H1 (cell line): ENCODE results near the gene CNDP2.

Source experiments
- EP300 ChIP-seq, 2 experiments: IDR thresholded peaks; 1 replicate in 1 of 2; 2 replicates in 1 of 2; pipeline ENCODE4 v1.6.1; 2011 to 2012; ENCODE audit warnings: low read depth in 2 of 2, low read length in 2 of 2, mild to moderate bottlenecking in 2 of 2, borderline replicate concordance in 1 of 2, inconsistent platforms in 1 of 2, moderate library complexity in 1 of 2
- FOSL1 ChIP-seq: IDR thresholded peaks from 2 replicates; pipeline ENCODE4 v1.6.1; 2011; ENCODE audit warnings: mild to moderate bottlenecking, low read depth, low read length, moderate library complexity; ENCODE audit not compliant: insufficient read depth
- KDM5A ChIP-seq: fragments of 200-600 bp; IDR thresholded peaks from 2 replicates; pipeline ENCODE4 v1.7.1; 2012; ENCODE audit warnings: mild to moderate bottlenecking, low read length, inconsistent platforms, mixed read lengths
- POLR2A ChIP-seq, 2 experiments: IDR thresholded peaks; 1 replicate in 1 of 2; 2 replicates in 1 of 2; pipeline ENCODE4 v1.6.1; 2011; ENCODE audit warnings: low read depth in 2 of 2, low read length in 2 of 2, mild to moderate bottlenecking in 2 of 2; ENCODE audit errors: control extremely low read depth in 1 of 2
- POLR2AphosphoS5 ChIP-seq: IDR thresholded peaks from 2 replicates; pipeline ENCODE4 v1.6.1; 2011; ENCODE audit warnings: low read depth, low read length
- RXRA ChIP-seq: IDR thresholded peaks from 2 replicates; pipeline ENCODE4 v1.6.1; 2011; ENCODE audit warnings: low read depth, mild to moderate bottlenecking, low read length, moderate library complexity; ENCODE audit not compliant: insufficient read depth
- SP1 ChIP-seq: IDR thresholded peaks from 2 replicates; pipeline ENCODE4 v1.6.1; 2011; ENCODE audit warnings: low read depth, low read length
- TF ChIP-seq, protein P1 (sequence below), 3 experiments: IDR thresholded peaks; 1 replicate in 2 of 3; 2 replicates in 1 of 3; pipeline versions ENCODE4 v1.5.1 to v1.6.1; 2011; ENCODE audit warnings: low read length in 3 of 3, mild to moderate bottlenecking in 3 of 3, inconsistent platforms in 2 of 3, low read depth in 1 of 3, moderate library complexity in 1 of 3; ENCODE audit not compliant: insufficient read depth in 1 of 3; ENCODE audit errors: control extremely low read depth in 1 of 3

DNA sequence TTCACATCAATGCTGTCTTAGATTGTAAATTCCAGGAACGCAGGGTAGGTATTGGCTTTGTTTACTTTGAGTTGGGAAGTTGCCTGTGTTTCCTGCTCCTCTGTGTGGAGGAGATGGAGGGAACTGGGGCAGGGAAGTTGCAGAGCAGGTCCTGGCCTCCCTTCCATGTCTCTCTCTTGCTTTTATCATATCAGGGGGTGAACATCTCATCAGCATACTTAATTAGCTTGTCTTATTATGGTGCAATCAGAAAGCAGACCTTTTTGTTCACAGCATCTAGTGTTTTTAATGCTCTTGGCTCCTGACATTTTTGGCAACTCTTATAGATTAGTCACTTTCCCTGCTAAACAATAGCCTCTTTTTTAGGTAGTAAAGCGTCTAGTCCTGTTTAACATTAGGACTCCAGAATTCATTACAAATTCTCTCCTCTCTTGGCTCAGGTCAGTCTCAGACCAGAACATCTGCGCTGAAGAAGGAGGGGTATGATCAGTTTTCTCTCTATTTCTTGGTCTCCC lies 27.6 kb upstream of the CNDP2 start:
- TF ChIP-seq, protein P1, sequence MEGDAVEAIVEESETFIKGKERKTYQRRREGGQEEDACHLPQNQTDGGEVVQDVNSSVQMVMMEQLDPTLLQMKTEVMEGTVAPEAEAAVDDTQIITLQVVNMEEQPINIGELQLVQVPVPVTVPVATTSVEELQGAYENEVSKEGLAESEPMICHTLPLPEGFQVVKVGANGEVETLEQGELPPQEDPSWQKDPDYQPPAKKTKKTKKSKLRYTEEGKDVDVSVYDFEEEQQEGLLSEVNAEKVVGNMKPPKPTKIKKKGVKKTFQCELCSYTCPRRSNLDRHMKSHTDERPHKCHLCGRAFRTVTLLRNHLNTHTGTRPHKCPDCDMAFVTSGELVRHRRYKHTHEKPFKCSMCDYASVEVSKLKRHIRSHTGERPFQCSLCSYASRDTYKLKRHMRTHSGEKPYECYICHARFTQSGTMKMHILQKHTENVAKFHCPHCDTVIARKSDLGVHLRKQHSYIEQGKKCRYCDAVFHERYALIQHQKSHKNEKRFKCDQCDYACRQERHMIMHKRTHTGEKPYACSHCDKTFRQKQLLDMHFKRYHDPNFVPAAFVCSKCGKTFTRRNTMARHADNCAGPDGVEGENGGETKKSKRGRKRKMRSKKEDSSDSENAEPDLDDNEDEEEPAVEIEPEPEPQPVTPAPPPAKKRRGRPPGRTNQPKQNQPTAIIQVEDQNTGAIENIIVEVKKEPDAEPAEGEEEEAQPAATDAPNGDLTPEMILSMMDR (IDR thresholded peaks at IDR 0.05; ENCODE audit: control extremely low read depth in 1 of 3, insufficient read depth in 1 of 3, low read depth in 1 of 3, low read length in 3 of 3), result no peak
- TF ChIP-seq POLR2AphosphoS5 (no peak), SP1 (no peak), POLR2A (IDR thresholded peaks at IDR 0.05; ENCODE audit: control extremely low read depth in 1 of 2, low read depth in 2 of 2, low read length in 2 of 2) (no peak), RXRA (no peak), EP300 (IDR thresholded peaks at IDR 0.05; ENCODE audit: borderline replicate concordance in 1 of 2, low read depth in 2 of 2, low read length in 2 of 2) (no peak), FOSL1 (no peak), KDM5A (no peak)
